ENCODE measurements around the gene GLT6D1. TPM values are rescaled to one million over a fixed set of nuclear protein-coding genes. Genes with fewer than 3 reads are reported as not detected.
A peak's percentile ranks its signal among the peaks of the same experiment; 100 is the strongest.
"Not testable (repeated sequence)": the region's sequence is repeated elsewhere in the genome, so short reads cannot be mapped to it uniquely, and the experiment has no call there.

The GLT6D1 gene
- total and polyA plus RNA-seq, 7 donors: not detected

DNA sequence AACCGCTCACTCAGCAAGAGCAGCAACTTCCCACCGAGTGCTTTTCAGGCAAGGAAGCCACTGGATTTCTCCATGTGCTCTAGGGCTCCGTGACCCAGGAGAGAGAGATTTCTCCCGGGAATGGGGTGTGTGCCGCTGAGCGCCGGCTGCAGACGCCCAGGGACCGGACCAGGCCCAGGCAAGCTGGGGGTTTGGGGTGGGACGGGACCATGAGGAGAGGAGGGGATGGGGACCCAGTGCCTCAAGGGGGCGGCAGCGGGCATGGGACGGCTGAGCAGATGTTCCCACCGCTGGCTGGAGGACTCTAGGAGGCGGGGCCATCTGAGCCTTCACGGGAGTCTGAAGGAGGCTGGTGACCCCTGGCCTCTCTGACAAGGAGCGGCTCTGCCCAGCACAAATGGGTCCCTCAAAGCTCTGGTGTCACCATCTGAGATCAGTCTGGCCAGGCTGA is 32.3 kb upstream of the GLT6D1 start:
- DNase-seq: peak; percentile 52
- H3K27me3 ChIP-seq: peaks cover 0 to 12% (median 0%) of the 10 kb centered on the region in 3 donors
- TF ChIP-seq POLR2A (IDR thresholded peaks at IDR 0.05) (no peak), EP300 (IDR thresholded peaks at IDR 0.05) (no peak), POLR2AphosphoS5 (IDR thresholded peaks at IDR 0.05) (no peak)
- TF ChIP-seq, protein P1, sequence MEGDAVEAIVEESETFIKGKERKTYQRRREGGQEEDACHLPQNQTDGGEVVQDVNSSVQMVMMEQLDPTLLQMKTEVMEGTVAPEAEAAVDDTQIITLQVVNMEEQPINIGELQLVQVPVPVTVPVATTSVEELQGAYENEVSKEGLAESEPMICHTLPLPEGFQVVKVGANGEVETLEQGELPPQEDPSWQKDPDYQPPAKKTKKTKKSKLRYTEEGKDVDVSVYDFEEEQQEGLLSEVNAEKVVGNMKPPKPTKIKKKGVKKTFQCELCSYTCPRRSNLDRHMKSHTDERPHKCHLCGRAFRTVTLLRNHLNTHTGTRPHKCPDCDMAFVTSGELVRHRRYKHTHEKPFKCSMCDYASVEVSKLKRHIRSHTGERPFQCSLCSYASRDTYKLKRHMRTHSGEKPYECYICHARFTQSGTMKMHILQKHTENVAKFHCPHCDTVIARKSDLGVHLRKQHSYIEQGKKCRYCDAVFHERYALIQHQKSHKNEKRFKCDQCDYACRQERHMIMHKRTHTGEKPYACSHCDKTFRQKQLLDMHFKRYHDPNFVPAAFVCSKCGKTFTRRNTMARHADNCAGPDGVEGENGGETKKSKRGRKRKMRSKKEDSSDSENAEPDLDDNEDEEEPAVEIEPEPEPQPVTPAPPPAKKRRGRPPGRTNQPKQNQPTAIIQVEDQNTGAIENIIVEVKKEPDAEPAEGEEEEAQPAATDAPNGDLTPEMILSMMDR (IDR thresholded peaks at IDR 0.05): no peak

DNA sequence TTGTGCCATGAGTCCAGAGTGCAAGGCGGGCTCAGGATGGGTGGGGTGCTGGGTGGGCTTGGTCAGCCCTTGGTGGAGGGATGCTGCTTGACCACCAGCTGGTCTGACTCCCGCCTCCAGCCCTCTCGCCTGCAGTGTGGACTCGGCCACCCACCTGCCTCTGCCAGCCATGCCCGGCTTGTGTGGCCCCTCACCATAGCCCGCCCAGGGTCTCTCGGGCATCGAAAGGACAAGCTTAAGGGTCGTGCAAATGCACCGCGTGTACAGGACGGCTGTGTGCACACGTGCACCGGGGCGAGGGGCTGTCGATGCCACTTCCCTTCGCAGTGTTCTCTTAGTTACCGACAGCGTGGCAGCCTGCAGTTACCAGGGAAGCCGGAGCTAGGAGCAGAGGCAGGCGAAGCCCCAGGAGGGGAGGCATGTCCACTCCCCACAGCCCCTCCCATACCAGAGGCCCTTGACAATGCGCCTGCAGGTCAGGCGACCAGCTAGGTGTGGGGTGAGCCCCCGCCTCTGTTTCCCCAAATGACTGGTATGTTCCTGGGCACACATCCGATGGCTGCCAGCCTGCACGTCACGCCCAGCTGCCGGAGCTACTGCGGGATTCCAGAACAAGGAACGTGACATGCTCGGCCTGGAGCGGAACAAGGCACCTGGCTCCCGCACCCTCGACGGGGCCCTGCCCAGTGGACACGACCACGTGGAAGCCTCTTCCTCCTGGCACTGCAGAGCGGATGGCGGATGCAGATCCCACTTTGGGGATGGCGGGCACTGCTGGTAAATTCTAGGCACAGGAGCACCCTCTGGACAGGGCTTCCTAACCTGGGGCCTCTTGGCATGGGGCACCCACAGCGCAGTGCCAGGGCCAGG is 31.6 kb upstream of the GLT6D1 start:
- intact Hi-C loops (cut with DNase I): no loop called here
- TF ChIP-seq EP300 (IDR thresholded peaks at IDR 0.05) (no peak), POLR2AphosphoS5 (IDR thresholded peaks at IDR 0.05) (no peak), POLR2A (IDR thresholded peaks at IDR 0.05) (no peak)
- TF ChIP-seq, protein P1 (IDR thresholded peaks at IDR 0.05): no peak
- Histone ChIP-seq H3K4me1 (no peaks in the 10 kb centered on the region), H3K36me3 (no peaks in the 10 kb centered on the region), H3K27me3 (peaks cover 0 to 19% (median 0%) of the 10 kb centered on the region in 3 donors), H3K9me3 (no peaks in the 10 kb centered on the region), H3K4me3 (no peak overlapping the region), H3K27ac (no peak overlapping the region)
- DNase-seq: peak; percentile 57
- 86 to 87% methylated on average over 41 of the region's 41 CpGs for WGBS, 2 donors

More for the DNA sequence above, 32.3 kb upstream of the GLT6D1 start:
- Histone ChIP-seq H3K9me3 (no peaks in the 10 kb centered on the region), H3K36me3 (no peaks in the 10 kb centered on the region), H3K4me1 (no peaks in the 10 kb centered on the region), H3K4me3 (no peak overlapping the region), H3K27ac (no peak overlapping the region)
- intact Hi-C loops (cut with DNase I): no loop called here
- 55% methylated on average over 17 of the region's 17 CpGs for WGBS, 2 donors

DNA sequence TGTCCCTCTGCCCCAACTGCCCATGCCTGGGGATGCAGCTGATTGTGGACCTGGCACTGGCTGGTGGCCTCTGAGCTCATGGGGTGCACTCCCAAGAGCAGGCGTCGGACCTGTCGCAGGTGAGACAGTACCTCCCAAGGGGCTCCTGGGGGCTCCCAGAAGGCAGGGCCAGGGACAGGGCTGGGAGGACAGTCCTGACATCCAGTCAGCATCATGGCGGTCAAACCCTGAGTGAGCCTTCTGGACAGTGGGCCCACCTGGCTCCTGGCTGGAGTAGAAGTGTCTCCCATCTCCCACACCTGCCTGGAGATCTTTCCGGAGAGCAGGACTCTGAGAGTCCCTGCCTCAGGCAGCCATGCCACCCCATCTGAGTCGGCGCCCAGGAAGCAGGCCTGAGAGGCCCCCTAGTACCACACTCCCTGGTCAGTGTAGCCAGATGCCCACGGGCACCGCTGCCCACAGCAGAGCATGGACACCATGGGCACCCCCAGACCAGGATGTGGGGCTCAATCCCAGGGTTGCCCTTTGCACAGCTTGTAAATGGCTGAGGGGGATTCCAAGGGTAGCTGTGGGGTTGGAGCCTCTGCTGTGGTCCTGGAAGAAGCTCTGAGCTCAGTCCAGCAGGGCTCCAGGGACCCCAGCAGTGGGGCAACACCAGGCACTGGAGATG is 30.4 kb upstream of the GLT6D1 start:
- peak; percentile 59 for DNase-seq
- intact Hi-C loops (cut with DNase I): no loop called here
- no peaks in the 10 kb centered on the region for H3K9me3 ChIP-seq
- peaks cover 0 to 20% (median 0%) of the 10 kb centered on the region in 3 donors for H3K27me3 ChIP-seq
- H3K27ac ChIP-seq: no peak overlapping the region
- TF ChIP-seq EP300 (IDR thresholded peaks at IDR 0.05) (no peak), POLR2AphosphoS5 (IDR thresholded peaks at IDR 0.05) (no peak), POLR2A (IDR thresholded peaks at IDR 0.05) (no peak)
- TF ChIP-seq, protein P1 (IDR thresholded peaks at IDR 0.05): no peak
- 94 to 96% methylated on average over 9 of the region's 9 CpGs for WGBS, 2 donors
- no peaks in the 10 kb centered on the region for H3K4me1 ChIP-seq
- H3K36me3 ChIP-seq: no peaks in the 10 kb centered on the region
- no peak overlapping the region for H3K4me3 ChIP-seq

DNA sequence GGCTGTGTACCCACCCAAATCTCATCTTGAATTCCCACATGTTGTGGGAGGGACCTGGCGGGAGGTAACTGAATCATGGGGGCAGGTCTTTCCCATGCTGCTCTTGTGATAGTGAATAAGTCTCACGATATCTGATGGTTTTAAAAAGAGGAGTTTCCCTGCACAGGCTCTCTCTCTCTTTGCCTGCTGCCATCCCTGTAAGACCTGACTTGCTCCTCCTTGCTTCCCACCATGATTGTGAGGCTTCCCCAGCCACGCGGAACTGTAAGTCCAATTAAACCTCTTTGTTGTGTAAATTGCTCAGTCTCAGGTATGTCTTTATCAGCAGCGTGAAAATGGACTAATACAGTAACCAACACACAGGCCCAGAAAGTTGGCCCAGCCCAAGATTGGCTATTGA is 29.7 kb upstream of the GLT6D1 start:
- peaks cover 0 to 27% (median 0%) of the 10 kb centered on the region in 3 donors for H3K27me3 ChIP-seq
- H3K4me1 ChIP-seq; H3K27ac ChIP-seq; intact Hi-C loops (cut with DNase I); H3K9me3 ChIP-seq; H3K4me3 ChIP-seq; H3K36me3 ChIP-seq: not testable (repeated sequence)
- DNase-seq: peak; percentile 18
- WGBS, 2 donors: 87 to 89% methylated on average over 5 of the region's 5 CpGs

DNA sequence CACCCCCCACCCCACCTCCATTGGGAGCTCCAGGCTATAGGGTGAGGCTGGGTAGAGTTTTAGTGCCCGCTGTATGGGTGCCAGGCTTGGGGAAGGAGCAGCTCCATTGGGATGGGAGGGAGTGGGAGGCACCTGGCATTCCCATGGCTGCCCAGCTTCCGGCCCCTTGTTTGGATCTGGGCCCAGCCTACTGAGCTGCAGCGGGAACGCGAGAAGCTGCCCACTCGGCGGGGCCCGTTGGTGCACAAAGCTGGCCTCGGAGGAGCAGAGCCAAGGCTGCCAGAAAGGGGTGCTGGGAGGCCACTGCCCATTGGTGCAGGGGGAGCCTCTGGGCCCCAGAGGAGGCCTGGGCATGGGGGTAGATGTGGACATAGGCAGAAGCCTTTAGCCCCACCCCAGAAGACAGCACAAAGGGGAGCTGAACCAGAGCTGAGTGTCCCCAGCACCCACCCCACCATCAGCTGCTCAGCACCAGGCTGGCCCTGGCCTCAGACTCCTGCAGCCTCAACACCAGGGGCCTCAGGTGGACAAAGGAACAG is 28.2 kb upstream of the GLT6D1 start:
- no peaks in the 10 kb centered on the region for H3K4me1 ChIP-seq
- DNase-seq: no peak
- 83 to 85% methylated on average over 9 of the region's 9 CpGs for WGBS, 2 donors

More for the DNA sequence above, 28.2 kb upstream of the GLT6D1 start:
- Histone ChIP-seq H3K4me3 (no peak overlapping the region), H3K36me3 (no peaks in the 10 kb centered on the region), H3K9me3 (no peaks in the 10 kb centered on the region), H3K27ac (no peak overlapping the region), H3K27me3 (peaks cover 0 to 38% (median 0%) of the 10 kb centered on the region in 3 donors)
- TF ChIP-seq EP300 (IDR thresholded peaks at IDR 0.05): no peak
- no peak for TF ChIP-seq POLR2AphosphoS5 (IDR thresholded peaks at IDR 0.05)
- no peak for TF ChIP-seq POLR2A (IDR thresholded peaks at IDR 0.05)
- TF ChIP-seq, protein P1 (IDR thresholded peaks at IDR 0.05): no peak
- intact Hi-C loops (cut with DNase I): no loop called here

All from sigmoid colon (tissue), 7 donors.